OCI-LY1 (cell line): ENCODE results near the gene NMRK2.

ENCODE experiments used
- H2AFZ ChIP-seq: fragments of 200-600 bp; sonication (generic), shearing (Covaris generic); 2 replicates; pipeline ENCODE4 v1.6.0; 2014; ENCODE audit warnings: antibody characterized with exemption, mild to moderate bottlenecking, low read length
- H3F3A ChIP-seq: fragments of 200-600 bp; sonication (generic), shearing (Covaris generic); 2 replicates; pipeline ENCODE4 v1.6.0; 2014; ENCODE audit warnings: mild to moderate bottlenecking, antibody characterized with exemption, low read length, moderate library complexity; ENCODE audit not compliant: insufficient read depth
- H3K27ac ChIP-seq: fragments of 200-600 bp; sonication (generic); 2 replicates; pipeline ENCODE4 v1.5.1; 2014; ENCODE audit warnings: low read length, mixed run types, mild to moderate bottlenecking, low read depth; ENCODE audit not compliant: poor library complexity, severe bottlenecking
- H3K27me3 ChIP-seq: fragments of 200-600 bp; sonication (generic); 2 replicates; pipeline ENCODE4 v1.6.0; 2014; ENCODE audit warnings: antibody characterized with exemption, mild to moderate bottlenecking, low read length, moderate library complexity; ENCODE audit not compliant: insufficient read depth
- H3K36me3 ChIP-seq: fragments of 200-600 bp; sonication (generic); 2 replicates; pipeline ENCODE4 v1.6.1; 2014; ENCODE audit warnings: mild to moderate bottlenecking, antibody characterized with exemption, low read length, moderate library complexity, mixed read lengths; ENCODE audit not compliant: insufficient read depth
- H3K4me1 ChIP-seq: fragments of 200-600 bp; sonication (generic); 2 replicates; pipeline ENCODE4 v1.5.1; 2014; ENCODE audit warnings: mild to moderate bottlenecking, low read length, moderate library complexity; ENCODE audit not compliant: insufficient read depth, severe bottlenecking
- H3K4me2 ChIP-seq: fragments of 200-600 bp; sonication (generic), shearing (Covaris generic); 2 replicates; pipeline ENCODE4 v1.6.1; 2014; ENCODE audit warnings: low read length
- H3K4me3 ChIP-seq: fragments of 200-600 bp; sonication (generic); 2 replicates; pipeline ENCODE4 v1.5.1; 2014; ENCODE audit warnings: low read length, low read depth, mild to moderate bottlenecking, mixed read lengths; ENCODE audit not compliant: poor library complexity, severe bottlenecking
- H3K79me2 ChIP-seq: fragments of 200-600 bp; shearing (Covaris generic); 2 replicates; pipeline ENCODE4 v1.6.1; 2016; ENCODE audit warnings: mixed run types, low read length, mixed read lengths; ENCODE audit not compliant: insufficient read depth
- H3K9ac ChIP-seq: fragments of 200-600 bp; sonication (generic), shearing (Covaris generic); 2 replicates; pipeline ENCODE4 v1.6.1; 2014; ENCODE audit warnings: mild to moderate bottlenecking, low read length, mixed read lengths
- H3K9me2 ChIP-seq: fragments of 200-600 bp; sonication (generic), shearing (Covaris generic); 2 replicates; pipeline ENCODE4 v1.6.1; 2014; ENCODE audit warnings: low read depth, mild to moderate bottlenecking, low read length, mixed read lengths
- H3K9me3 ChIP-seq: fragments of 200-600 bp; shearing (Covaris generic); 2 replicates; pipeline ENCODE4 v1.6.1; 2014; ENCODE audit warnings: low read length, mixed read lengths
- H4K20me1 ChIP-seq: fragments of 200-600 bp; sonication (generic), shearing (Covaris generic); 2 replicates; pipeline ENCODE4 v1.6.0; 2016; ENCODE audit warnings: mild to moderate bottlenecking, low read length; ENCODE audit not compliant: insufficient read depth
- EZH2 ChIP-seq: fragments of 200-600 bp; sonication (generic), shearing (Covaris generic); IDR thresholded peaks from 2 replicates; pipeline ENCODE4 v1.8.0; 2017; ENCODE audit warnings: borderline replicate concordance, mixed run types, mild to moderate bottlenecking, antibody characterized with exemption, low read length, moderate library complexity, mixed read lengths
- TF ChIP-seq, protein P1 (sequence below): fragments of 200-600 bp; sonication (generic), shearing (Covaris generic); IDR thresholded peaks from 2 replicates; pipeline ENCODE4 v1.5.1; 2017; ENCODE audit warnings: mild to moderate bottlenecking, antibody characterized with exemption, low read length, moderate library complexity, mixed read lengths

Gene NMRK2

DNA sequence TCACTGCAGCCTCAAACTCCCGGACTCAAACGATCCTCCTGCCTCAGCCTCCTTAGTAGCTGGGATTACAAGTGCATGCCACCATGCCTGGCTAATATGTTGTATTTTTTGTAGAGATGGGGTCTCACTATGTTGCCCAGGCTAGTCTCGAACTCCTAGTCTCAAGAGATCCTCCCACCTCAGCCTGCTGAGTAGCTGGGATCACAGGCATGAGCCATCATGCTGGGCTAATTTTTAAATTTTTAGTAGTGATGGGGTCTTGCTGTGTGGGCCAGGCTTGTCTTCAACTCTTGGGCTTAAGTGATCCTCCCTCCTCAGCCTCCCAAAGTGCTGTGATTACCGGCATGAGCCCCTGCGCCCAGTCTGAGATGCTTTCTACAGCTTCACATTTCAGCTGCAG lies 37.1 kb upstream of the NMRK2 start:
- Histone ChIP-seq H3K4me3 (no peak overlapping the region), H3K79me2 (no peaks in the 10 kb centered on the region), H3K9ac (no peak overlapping the region), H3K27ac (no peak overlapping the region), H3K27me3 (no peaks in the 10 kb centered on the region; the same call in 1 of the 2 replicates), H3K36me3 (no peaks in the 10 kb centered on the region), H2AFZ (no peak overlapping the region), H3K9me3 (no peaks in the 10 kb centered on the region), H3K4me1 (no peaks in the 10 kb centered on the region), H3K9me2 (no peaks in the 10 kb centered on the region), H3F3A (no peaks in the 10 kb centered on the region), H4K20me1 (no peaks in the 10 kb centered on the region), H3K4me2 (no peak overlapping the region)
- TF ChIP-seq, protein P1, sequence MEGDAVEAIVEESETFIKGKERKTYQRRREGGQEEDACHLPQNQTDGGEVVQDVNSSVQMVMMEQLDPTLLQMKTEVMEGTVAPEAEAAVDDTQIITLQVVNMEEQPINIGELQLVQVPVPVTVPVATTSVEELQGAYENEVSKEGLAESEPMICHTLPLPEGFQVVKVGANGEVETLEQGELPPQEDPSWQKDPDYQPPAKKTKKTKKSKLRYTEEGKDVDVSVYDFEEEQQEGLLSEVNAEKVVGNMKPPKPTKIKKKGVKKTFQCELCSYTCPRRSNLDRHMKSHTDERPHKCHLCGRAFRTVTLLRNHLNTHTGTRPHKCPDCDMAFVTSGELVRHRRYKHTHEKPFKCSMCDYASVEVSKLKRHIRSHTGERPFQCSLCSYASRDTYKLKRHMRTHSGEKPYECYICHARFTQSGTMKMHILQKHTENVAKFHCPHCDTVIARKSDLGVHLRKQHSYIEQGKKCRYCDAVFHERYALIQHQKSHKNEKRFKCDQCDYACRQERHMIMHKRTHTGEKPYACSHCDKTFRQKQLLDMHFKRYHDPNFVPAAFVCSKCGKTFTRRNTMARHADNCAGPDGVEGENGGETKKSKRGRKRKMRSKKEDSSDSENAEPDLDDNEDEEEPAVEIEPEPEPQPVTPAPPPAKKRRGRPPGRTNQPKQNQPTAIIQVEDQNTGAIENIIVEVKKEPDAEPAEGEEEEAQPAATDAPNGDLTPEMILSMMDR, result no peak
- TF ChIP-seq EZH2, result no peak

DNA sequence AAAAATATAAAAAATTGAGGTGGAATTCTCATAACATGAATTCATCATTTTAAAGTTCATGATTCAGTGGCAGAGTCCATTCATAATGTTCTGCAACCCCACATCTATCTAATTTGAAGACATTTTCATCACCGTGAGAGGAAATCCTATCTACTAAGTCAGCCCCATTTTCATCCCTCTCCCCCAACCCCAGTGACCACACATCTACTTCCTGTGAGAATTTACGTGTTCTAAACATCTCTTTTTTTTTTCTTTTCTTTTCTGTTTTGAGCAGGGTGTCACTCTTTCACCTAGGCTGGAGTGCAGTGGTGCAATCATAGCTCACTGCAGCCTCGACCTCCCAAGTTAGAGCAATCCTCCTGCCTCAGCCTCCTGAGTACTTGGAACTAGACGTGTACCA lies 34.9 kb upstream of the NMRK2 start:
- H3K79me2 ChIP-seq, result no peaks in the 10 kb centered on the region
- H3K27me3 ChIP-seq, result no peaks in the 10 kb centered on the region; the same call in 1 of the 2 replicates
- H3K4me1 ChIP-seq, result no peaks in the 10 kb centered on the region
- H4K20me1 ChIP-seq, result no peaks in the 10 kb centered on the region
- no peak overlapping the region for H3K4me2 ChIP-seq
- no peak overlapping the region for H3K9ac ChIP-seq
- TF ChIP-seq, protein P1, result no peak
- no peak for TF ChIP-seq EZH2
- no peaks in the 10 kb centered on the region for H3K36me3 ChIP-seq
- H3K9me3 ChIP-seq, result no peaks in the 10 kb centered on the region
- H3F3A ChIP-seq, result no peaks in the 10 kb centered on the region
- H3K4me3 ChIP-seq, result no peak overlapping the region
- no peak overlapping the region for H2AFZ ChIP-seq
- H3K9me2 ChIP-seq, result no peaks in the 10 kb centered on the region
- H3K27ac ChIP-seq, result no peak overlapping the region

GRCh38 chr19:3898426-3898825 lies 34.4 kb upstream of the NMRK2 start:
- Histone ChIP-seq H3K4me3 (no peak overlapping the region), H3K4me2 (no peak overlapping the region), H3K79me2 (no peaks in the 10 kb centered on the region), H3K27ac (no peak overlapping the region), H3K4me1 (no peaks in the 10 kb centered on the region), H3K27me3 (no peaks in the 10 kb centered on the region; the same call in 1 of the 2 replicates), H3F3A (no peaks in the 10 kb centered on the region), H3K9me2 (no peaks in the 10 kb centered on the region), H2AFZ (no peak overlapping the region), H3K9me3 (no peaks in the 10 kb centered on the region), H3K36me3 (no peaks in the 10 kb centered on the region), H3K9ac (no peak overlapping the region), H4K20me1 (no peaks in the 10 kb centered on the region)
- no peak for TF ChIP-seq EZH2
- TF ChIP-seq, protein P1, result no peak
